ENCODE measurements around the gene GLYATL1B.

Gene GLYATL1B

GRCh38 chr11:59076876-59077571, 9.1 kb upstream of the GLYATL1B start:
- TF ChIP-seq FOXP2 (optimal IDR thresholded peaks at IDR 0.05; ENCODE audit: borderline replicate concordance, extremely low read depth, extremely low read length, insufficient read depth): no peak
- TF ChIP-seq TAF1 (IDR thresholded peaks at IDR 0.05; ENCODE audit: borderline replicate concordance, insufficient read depth, low read length): no peak
- TF ChIP-seq REST (IDR thresholded peaks at IDR 0.05; ENCODE audit: insufficient read depth in 1 of 2, low read depth in 2 of 2, low read length in 2 of 2): no peak
- TF ChIP-seq SIN3A (IDR thresholded peaks at IDR 0.05; ENCODE audit: borderline replicate concordance, insufficient read depth, low read length): no peak
- no peak for TF ChIP-seq POLR2AphosphoS5 (IDR thresholded peaks at IDR 0.05; ENCODE audit: low read depth, low read length)

DNA sequence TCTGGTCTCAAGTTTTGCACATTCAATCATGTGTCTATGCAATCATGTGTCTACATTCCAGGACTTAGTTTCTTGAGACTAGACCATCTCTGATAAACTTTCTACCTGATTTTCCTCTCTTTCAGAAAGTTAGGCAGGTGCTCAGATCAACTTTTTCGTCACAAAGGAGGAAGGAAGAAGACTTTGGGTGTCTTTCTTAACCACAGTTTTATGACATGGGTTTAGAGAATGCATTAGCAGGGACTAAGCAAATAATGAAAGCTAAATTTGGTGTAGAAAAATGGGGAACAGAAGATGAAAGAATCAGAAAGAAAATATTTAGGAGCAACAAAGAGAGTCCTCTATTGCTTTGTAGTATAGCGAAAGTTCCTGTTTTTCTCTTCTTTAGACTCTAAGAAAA, 7.7 kb upstream of the GLYATL1B start:
- TF ChIP-seq TAF1 (IDR thresholded peaks at IDR 0.05; ENCODE audit: borderline replicate concordance, insufficient read depth, low read length): no peak
- TF ChIP-seq REST (IDR thresholded peaks at IDR 0.05; ENCODE audit: insufficient read depth in 1 of 2, low read depth in 2 of 2, low read length in 2 of 2): no peak
- no peak for TF ChIP-seq POLR2AphosphoS5 (IDR thresholded peaks at IDR 0.05; ENCODE audit: low read depth, low read length)
- TF ChIP-seq FOXP2 (optimal IDR thresholded peaks at IDR 0.05; ENCODE audit: borderline replicate concordance, extremely low read depth, extremely low read length, insufficient read depth): no peak
- TF ChIP-seq SIN3A (IDR thresholded peaks at IDR 0.05; ENCODE audit: borderline replicate concordance, insufficient read depth, low read length): no peak

GRCh38 chr11:59079086-59079485, 7.0 kb upstream of the GLYATL1B start:
- TF ChIP-seq FOXP2 (optimal IDR thresholded peaks at IDR 0.05; ENCODE audit: borderline replicate concordance, extremely low read depth, extremely low read length, insufficient read depth): no peak

- no peak for TF ChIP-seq POLR2AphosphoS5 (IDR thresholded peaks at IDR 0.05; ENCODE audit: low read depth, low read length)
- no peak for TF ChIP-seq REST (IDR thresholded peaks at IDR 0.05; ENCODE audit: insufficient read depth in 1 of 2, low read depth in 2 of 2, low read length in 2 of 2)
- no peak for TF ChIP-seq SIN3A (IDR thresholded peaks at IDR 0.05; ENCODE audit: borderline replicate concordance, insufficient read depth, low read length)
- no peak for TF ChIP-seq TAF1 (IDR thresholded peaks at IDR 0.05; ENCODE audit: borderline replicate concordance, insufficient read depth, low read length)
- no peak for TF ChIP-seq FOXP2 (optimal IDR thresholded peaks at IDR 0.05; ENCODE audit: borderline replicate concordance, extremely low read depth, extremely low read length, insufficient read depth)
These were observed 2.1 kb downstream of the GLYATL1B start for GRCh38 chr11:59088162-59088561.

- TF ChIP-seq POLR2AphosphoS5 (IDR thresholded peaks at IDR 0.05; ENCODE audit: low read depth, low read length): no peak
- TF ChIP-seq SIN3A (IDR thresholded peaks at IDR 0.05; ENCODE audit: borderline replicate concordance, insufficient read depth, low read length): no peak
- no peak for TF ChIP-seq FOXP2 (optimal IDR thresholded peaks at IDR 0.05; ENCODE audit: borderline replicate concordance, extremely low read depth, extremely low read length, insufficient read depth)
- no peak for TF ChIP-seq TAF1 (IDR thresholded peaks at IDR 0.05; ENCODE audit: borderline replicate concordance, insufficient read depth, low read length)
- TF ChIP-seq REST (IDR thresholded peaks at IDR 0.05; ENCODE audit: insufficient read depth in 1 of 2, low read depth in 2 of 2, low read length in 2 of 2): no peak
These were observed 11.1 kb downstream of the GLYATL1B start for GRCh38 chr11:59097113-59097708.

All from PFSK-1 (cell line).